Measurements from ENCODE around the gene COL4A2. TPM values are rescaled to one million over a fixed set of nuclear protein-coding genes. Genes with fewer than 3 reads are reported as not detected.
"Not testable (repeated sequence)": the region's sequence is repeated elsewhere in the genome, so short reads cannot be mapped to it uniquely, and the experiment has no call there.

COL4A2 gene
- total RNA-seq, 2 donors from 2014 or later, result not detected

DNA sequence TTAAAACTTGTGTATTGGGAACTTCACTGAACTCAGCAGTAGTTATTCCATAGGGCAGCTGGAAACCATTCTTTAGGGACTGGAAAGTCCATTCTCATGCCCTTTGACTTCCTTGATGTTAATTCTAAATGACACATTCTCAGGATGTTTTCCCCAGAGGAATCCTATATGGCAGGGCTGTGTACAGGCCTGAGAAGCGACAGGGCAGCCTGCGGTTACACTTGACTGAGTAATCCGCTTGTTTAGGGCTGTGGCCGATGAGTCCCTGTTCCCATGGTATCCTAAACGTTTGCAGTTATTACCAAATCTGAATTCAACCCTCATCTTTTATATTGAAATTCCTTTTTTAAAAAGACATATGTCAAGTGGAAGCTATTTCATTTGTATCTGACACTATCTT, 83.5 kb downstream of the COL4A2 start:
- DNase-seq (no peak), ATAC-seq (replicated peaks in 1 of 2) (no peak)
- H3K27ac Mint-ChIP-seq, result no peak overlapping the region
- peaks cover 62% of the 10 kb centered on the region for H3K27me3 Mint-ChIP-seq (ENCODE audit: low read depth)
- no peaks in the 10 kb centered on the region for H3K4me1 Mint-ChIP-seq (ENCODE audit: low read depth)
- H3K4me3 Mint-ChIP-seq, result no peak overlapping the region
- no peaks in the 10 kb centered on the region for H3K36me3 Mint-ChIP-seq (ENCODE audit: insufficient read depth in 2 of 2)
- no peaks in the 10 kb centered on the region for H3K9me3 Mint-ChIP-seq

DNA sequence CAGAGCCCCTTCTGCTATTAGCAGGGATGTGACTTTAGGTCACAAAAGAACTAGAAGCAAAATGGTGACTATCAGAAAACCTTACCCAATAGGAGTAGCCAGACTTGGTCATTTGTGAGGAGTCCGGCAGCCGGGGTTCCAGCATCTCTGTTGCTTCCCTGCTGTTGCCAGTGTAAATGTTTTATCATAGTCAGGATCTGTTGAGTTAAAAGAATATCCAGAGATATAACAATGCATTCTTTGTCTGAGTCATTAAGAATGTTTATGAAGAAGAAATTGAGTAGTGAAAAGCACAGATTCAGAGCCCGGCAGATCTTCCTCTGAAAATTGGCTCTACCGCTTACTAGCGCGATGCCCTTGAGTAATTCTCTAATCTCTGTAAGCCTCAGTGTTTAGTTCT, 84.2 kb downstream of the COL4A2 start:
- no peak for DNase-seq
- no peak for ATAC-seq (replicated peaks in 1 of 2)
- Mint-ChIP-seq H3K36me3 (ENCODE audit: insufficient read depth in 2 of 2) (no peaks in the 10 kb centered on the region), H3K4me1 (ENCODE audit: low read depth) (no peaks in the 10 kb centered on the region), H3K9me3 (no peaks in the 10 kb centered on the region), H3K27me3 (ENCODE audit: low read depth) (peaks cover 69% of the 10 kb centered on the region), H3K4me3 (no peak overlapping the region), H3K27ac (no peak overlapping the region)

DNA sequence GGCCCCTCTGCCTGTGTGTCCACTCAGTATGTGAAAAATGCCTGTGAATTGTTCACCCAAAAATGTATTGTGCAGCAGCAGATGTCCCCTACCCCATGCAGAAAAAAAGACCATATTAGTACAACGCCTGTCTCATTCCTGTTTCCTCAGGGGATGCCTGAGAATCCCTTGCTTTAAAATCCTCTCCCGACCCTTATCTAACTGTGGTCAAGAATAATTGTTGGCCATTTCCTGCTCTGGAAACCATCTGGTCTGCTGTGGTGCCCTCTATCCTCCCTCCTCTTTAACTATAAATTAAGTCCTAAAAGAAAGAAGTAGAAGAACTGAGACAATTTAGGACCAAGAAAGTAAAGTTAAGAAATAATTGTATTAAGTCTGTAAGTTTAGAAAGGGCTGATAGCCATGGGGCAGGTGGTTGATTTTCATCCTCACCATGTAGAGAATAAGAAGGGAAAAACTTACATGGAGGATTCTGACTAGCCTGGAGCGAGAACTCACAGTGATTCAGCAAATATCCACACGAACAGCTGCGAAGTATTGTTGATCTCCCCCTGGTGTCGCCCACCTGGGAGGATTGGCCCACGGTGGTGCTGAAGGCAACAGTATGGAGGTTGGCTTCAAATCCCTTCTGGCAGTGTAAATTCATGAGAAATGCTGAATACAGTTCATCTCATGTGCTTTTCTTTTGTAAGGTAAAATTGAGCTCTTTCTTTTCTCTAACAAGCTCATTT, 85.6 kb downstream of the COL4A2 start:
- DNase-seq (no peak), ATAC-seq (replicated peaks in 1 of 2) (no peak)
- no peaks in the 10 kb centered on the region for H3K4me1 Mint-ChIP-seq (ENCODE audit: low read depth)
- H3K27me3 Mint-ChIP-seq (ENCODE audit: low read depth), result peaks cover 83% of the 10 kb centered on the region
- H3K36me3 Mint-ChIP-seq (ENCODE audit: insufficient read depth in 2 of 2), result no peaks in the 10 kb centered on the region
- no peak overlapping the region for H3K27ac Mint-ChIP-seq
- H3K4me3 Mint-ChIP-seq, result no peak overlapping the region
- H3K9me3 Mint-ChIP-seq, result no peaks in the 10 kb centered on the region

DNA sequence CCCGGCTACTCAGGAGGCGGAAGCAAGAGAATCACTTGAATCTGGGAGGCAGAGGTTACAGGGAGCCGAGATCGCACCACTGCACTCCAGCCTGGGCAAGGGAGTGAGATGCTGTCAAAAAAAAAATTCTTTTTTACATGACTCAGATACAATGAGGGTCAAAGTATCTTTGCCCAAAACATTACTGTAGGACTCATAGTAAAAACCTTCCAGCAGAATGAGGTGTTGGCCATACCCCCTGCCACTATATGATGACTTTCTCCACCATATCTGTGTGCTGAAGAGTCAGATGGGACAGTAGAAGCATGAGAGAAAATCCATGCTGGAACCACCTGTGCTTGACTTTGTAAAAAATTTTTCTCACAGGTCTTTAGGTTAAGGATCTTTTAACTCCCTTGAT, 86.7 kb downstream of the COL4A2 start:
- DNase-seq (no peak), ATAC-seq (replicated peaks in 1 of 2) (no peak)
- no peaks in the 10 kb centered on the region for H3K4me1 Mint-ChIP-seq (ENCODE audit: low read depth)
- H3K36me3 Mint-ChIP-seq (ENCODE audit: insufficient read depth in 2 of 2), result no peaks in the 10 kb centered on the region
- peaks cover 87% of the 10 kb centered on the region for H3K27me3 Mint-ChIP-seq (ENCODE audit: low read depth)
- H3K4me3 Mint-ChIP-seq, result no peak overlapping the region
- H3K9me3 Mint-ChIP-seq, result no peaks in the 10 kb centered on the region
- no peak overlapping the region for H3K27ac Mint-ChIP-seq

DNA sequence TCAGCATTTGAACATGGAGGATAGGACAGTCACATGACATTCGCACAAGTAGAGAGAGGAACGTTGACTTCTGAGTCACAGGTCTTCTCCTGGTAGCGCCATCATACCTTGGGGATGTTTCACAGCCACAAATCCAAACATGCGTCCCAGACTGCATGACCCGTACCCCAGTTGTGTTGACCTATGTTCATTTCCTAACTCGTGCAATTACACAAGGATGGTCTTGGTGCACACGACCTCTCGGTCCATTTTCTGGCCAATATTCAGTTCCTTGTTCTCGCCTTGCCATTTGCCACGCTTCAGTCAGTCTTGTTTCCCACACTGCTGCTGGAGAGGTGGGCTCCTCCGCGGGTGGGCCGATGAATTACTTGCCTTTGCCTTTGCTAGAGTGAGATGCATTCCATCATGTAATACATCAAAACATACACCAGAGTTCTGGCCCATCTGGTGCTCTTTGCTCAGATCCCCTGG, 87.3 kb downstream of the COL4A2 start:
- Mint-ChIP-seq H3K27ac (no peak overlapping the region), H3K27me3 (ENCODE audit: low read depth) (peaks cover 87% of the 10 kb centered on the region), H3K4me3 (no peak overlapping the region), H3K36me3 (ENCODE audit: insufficient read depth in 2 of 2) (no peaks in the 10 kb centered on the region), H3K9me3 (no peaks in the 10 kb centered on the region), H3K4me1 (ENCODE audit: low read depth) (no peaks in the 10 kb centered on the region)
- DNase-seq (no peak), ATAC-seq (replicated peaks in 1 of 2) (no peak)

- H3K27ac Mint-ChIP-seq; H3K4me1 Mint-ChIP-seq (ENCODE audit: low read depth); H3K36me3 Mint-ChIP-seq (ENCODE audit: insufficient read depth in 2 of 2); DNase-seq; H3K9me3 Mint-ChIP-seq; H3K4me3 Mint-ChIP-seq; ATAC-seq (replicated peaks in 1 of 2): not testable (repeated sequence)
- peaks cover 91% of the 10 kb centered on the region for H3K27me3 Mint-ChIP-seq (ENCODE audit: low read depth)
Measured at GRCh38 chr13:110395616-110396015, 88.5 kb downstream of the COL4A2 start.

- no peaks in the 10 kb centered on the region for H3K4me1 Mint-ChIP-seq (ENCODE audit: low read depth)
Measured at GRCh38 chr13:110396476-110396875, 89.4 kb downstream of the COL4A2 start.

DNA sequence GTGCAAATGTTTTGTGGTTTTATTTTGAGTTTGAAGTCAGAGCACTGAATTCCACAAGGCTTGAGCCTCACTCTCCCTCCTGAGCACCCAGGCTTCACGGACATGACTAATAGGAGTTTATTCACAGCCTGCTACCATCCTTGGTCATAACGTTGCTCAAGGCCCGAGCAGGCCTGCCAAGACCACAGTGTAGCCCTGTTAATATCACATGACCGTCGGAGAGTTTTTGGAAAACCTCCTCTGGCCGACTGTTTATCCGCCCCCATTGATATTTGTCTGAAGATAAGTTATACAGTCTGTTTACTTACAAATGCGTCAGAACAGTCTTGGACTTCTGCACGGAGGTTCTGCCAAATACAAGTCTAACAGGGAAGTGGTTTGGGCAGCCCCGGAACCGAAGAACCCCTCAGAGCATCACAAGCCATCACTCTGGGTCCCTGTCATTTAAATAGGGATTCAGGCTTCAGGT, 89.9 kb downstream of the COL4A2 start:
- Mint-ChIP-seq H3K4me3 (no peak overlapping the region), H3K36me3 (ENCODE audit: insufficient read depth in 2 of 2) (no peaks in the 10 kb centered on the region), H3K4me1 (ENCODE audit: low read depth) (no peaks in the 10 kb centered on the region), H3K27ac (no peak overlapping the region), H3K9me3 (no peaks in the 10 kb centered on the region), H3K27me3 (ENCODE audit: low read depth) (peaks cover 81% of the 10 kb centered on the region)
- no peak for ATAC-seq (replicated peaks in 1 of 2)
- no peak for DNase-seq

More at GRCh38 chr13:110396476-110396875, 89.4 kb downstream of the COL4A2 start:
- peaks cover 82% of the 10 kb centered on the region for H3K27me3 Mint-ChIP-seq (ENCODE audit: low read depth)
- no peak for ATAC-seq (replicated peaks in 1 of 2)
- H3K9me3 Mint-ChIP-seq, result no peaks in the 10 kb centered on the region
- no peaks in the 10 kb centered on the region for H3K36me3 Mint-ChIP-seq (ENCODE audit: insufficient read depth in 2 of 2)
- no peak overlapping the region for H3K4me3 Mint-ChIP-seq
- no peak for DNase-seq
- no peak overlapping the region for H3K27ac Mint-ChIP-seq

- no peak overlapping the region for H3K27ac Mint-ChIP-seq
- H3K4me3 Mint-ChIP-seq, result no peak overlapping the region
- ATAC-seq (replicated peaks in 1 of 2), result no peak
- DNase-seq, result no peak
- H3K4me1 Mint-ChIP-seq (ENCODE audit: low read depth), result no peaks in the 10 kb centered on the region
- H3K27me3 Mint-ChIP-seq (ENCODE audit: low read depth), result peaks cover 81% of the 10 kb centered on the region
- no peaks in the 10 kb centered on the region for H3K9me3 Mint-ChIP-seq
- H3K36me3 Mint-ChIP-seq (ENCODE audit: insufficient read depth in 2 of 2), result no peaks in the 10 kb centered on the region
Measured at GRCh38 chr13:110397436-110398115, 90.5 kb downstream of the COL4A2 start.

- H3K4me1 Mint-ChIP-seq (ENCODE audit: low read depth), result no peaks in the 10 kb centered on the region
- H3K27me3 Mint-ChIP-seq (ENCODE audit: low read depth), result peaks cover 86% of the 10 kb centered on the region
- ATAC-seq (replicated peaks in 1 of 2), result no peak
- DNase-seq, result no peak
- H3K4me3 Mint-ChIP-seq, result no peak overlapping the region
- H3K36me3 Mint-ChIP-seq (ENCODE audit: insufficient read depth in 2 of 2), result no peaks in the 10 kb centered on the region
- no peaks in the 10 kb centered on the region for H3K9me3 Mint-ChIP-seq
- no peak overlapping the region for H3K27ac Mint-ChIP-seq
Measured at GRCh38 chr13:110398564-110399507, 91.8 kb downstream of the COL4A2 start.

DNA sequence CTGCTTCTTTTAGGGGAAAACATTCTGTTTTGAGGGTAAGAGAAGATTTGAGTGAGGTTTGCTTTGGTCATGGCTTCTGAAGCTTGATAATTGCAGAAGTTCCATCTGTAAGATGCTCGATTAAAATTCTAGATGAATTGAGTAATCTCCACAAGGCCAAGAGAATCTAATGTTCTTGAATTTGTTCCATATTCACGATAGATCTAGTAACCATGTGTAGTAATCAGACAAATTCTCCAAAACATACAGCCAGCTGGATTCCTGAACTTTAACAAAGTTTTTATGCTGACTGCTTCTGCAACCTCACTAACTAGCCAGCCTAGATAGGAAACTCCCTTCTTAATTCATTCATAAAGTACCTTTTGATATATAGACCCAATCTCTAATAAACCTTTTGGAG, 92.7 kb downstream of the COL4A2 start:
- no peak overlapping the region for H3K27ac Mint-ChIP-seq
- H3K4me1 Mint-ChIP-seq (ENCODE audit: low read depth), result no peaks in the 10 kb centered on the region
- no peaks in the 10 kb centered on the region for H3K9me3 Mint-ChIP-seq
- H3K4me3 Mint-ChIP-seq, result no peak overlapping the region
- ATAC-seq (replicated peaks in 1 of 2) (no peak), DNase-seq (no peak)
- no peaks in the 10 kb centered on the region for H3K36me3 Mint-ChIP-seq (ENCODE audit: insufficient read depth in 2 of 2)
- H3K27me3 Mint-ChIP-seq (ENCODE audit: low read depth), result peaks cover 89% of the 10 kb centered on the region

- Mint-ChIP-seq H3K27me3 (ENCODE audit: low read depth) (peaks cover 89% of the 10 kb centered on the region), H3K27ac (no peak overlapping the region), H3K4me1 (ENCODE audit: low read depth) (peaks cover 8% of the 10 kb centered on the region), H3K4me3 (no peak overlapping the region), H3K9me3 (no peaks in the 10 kb centered on the region), H3K36me3 (ENCODE audit: insufficient read depth in 2 of 2) (no peaks in the 10 kb centered on the region)
- ATAC-seq (replicated peaks in 1 of 2) (no peak), DNase-seq (no peak)
Measured at GRCh38 chr13:110400786-110401533, 93.9 kb downstream of the COL4A2 start.

Measured in activated T-cell treated with anti-CD3 and anti-CD28 coated beads, Interleukin-2, amount 50 U/mL, for 72 hours (primary cell).